SKM-1 (cell line): ENCODE measurements around the gene SYNDIG1.

Experiments used
- DNase-seq: peaks from one replicate; lab custom pipeline; 2025; ENCODE audit not compliant: unreplicated experiment; lab: John Stamatoyannopoulos, UW

Gene SYNDIG1

GRCh38 chr20:24446811-24447210, 22.6 kb upstream of the SYNDIG1 start:
- no peak for DNase-seq

GRCh38 chr20:24448170-24448569, 21.3 kb upstream of the SYNDIG1 start:
- no peak for DNase-seq

GRCh38 chr20:24449026-24449720, 20.3 kb upstream of the SYNDIG1 start:
- DNase-seq: no peak

- no peak for DNase-seq
These were observed 19.3 kb upstream of the SYNDIG1 start for GRCh38 chr20:24450177-24450576.

GRCh38 chr20:24450624-24451376, 18.6 kb upstream of the SYNDIG1 start:
- no peak for DNase-seq

GRCh38 chr20:24451428-24451827, 18.0 kb upstream of the SYNDIG1 start:
- no peak for DNase-seq

GRCh38 chr20:24452016-24452415, 17.4 kb upstream of the SYNDIG1 start:
- no peak for DNase-seq

- no peak for DNase-seq
These were observed 16.8 kb upstream of the SYNDIG1 start for GRCh38 chr20:24452498-24453127.

GRCh38 chr20:24453869-24454268, 15.6 kb upstream of the SYNDIG1 start:
- no peak for DNase-seq

- no peak for DNase-seq
These were observed 14.3 kb upstream of the SYNDIG1 start for GRCh38 chr20:24455081-24455480.

GRCh38 chr20:24456398-24456781, 13.0 kb upstream of the SYNDIG1 start:
- no peak for DNase-seq

GRCh38 chr20:24458436-24458835, 11.0 kb upstream of the SYNDIG1 start:
- DNase-seq: no peak

- DNase-seq: no peak
These were observed 9.7 kb upstream of the SYNDIG1 start for GRCh38 chr20:24459733-24460132.

GRCh38 chr20:24460712-24461111, 8.7 kb upstream of the SYNDIG1 start:
- DNase-seq: no peak

GRCh38 chr20:24461848-24462247, 7.6 kb upstream of the SYNDIG1 start:
- no peak for DNase-seq

- DNase-seq: no peak
These were observed 6.9 kb upstream of the SYNDIG1 start for GRCh38 chr20:24462460-24463010.

GRCh38 chr20:24465159-24465558, 4.3 kb upstream of the SYNDIG1 start:
- no peak for DNase-seq

- no peak for DNase-seq
These were observed 3.7 kb upstream of the SYNDIG1 start for GRCh38 chr20:24465730-24466129.

- DNase-seq: no peak
These were observed 871 bp upstream of the SYNDIG1 start for GRCh38 chr20:24468401-24469115.

- DNase-seq: no peak
These were observed 691 bp downstream of the SYNDIG1 start for GRCh38 chr20:24469894-24470745.
